ENCODE data around the gene SUSD5.

SUSD5 gene

GRCh38 chr3:33209357-33209756 lies 9.3 kb downstream of the SUSD5 start:
- Histone ChIP-seq H3K27ac (ENCODE audit: low read depth, low read length) (no peak overlapping the region), H3K27me3 (ENCODE audit: low read length) (peaks cover 4% of the 10 kb centered on the region; the same call in 1 of the 2 replicates), H3K9me2 (replicated peaks; ENCODE audit: insufficient read depth, low read length) (no peaks in the 10 kb centered on the region), H3K9ac (ENCODE audit: low read length) (no peak overlapping the region), H3K4me3 (ENCODE audit: insufficient read depth, low read length, poor library complexity, severe bottlenecking) (no peak overlapping the region), H3K9me3 (ENCODE audit: insufficient read depth, low read length) (peaks cover 4% of the 10 kb centered on the region; the same call in 1 of the 2 replicates), H3K36me3 (ENCODE audit: low read length) (no peaks in the 10 kb centered on the region; the same call in 1 of the 2 replicates), H3F3A (ENCODE audit: insufficient read depth) (no peaks in the 10 kb centered on the region), H3K79me2 (ENCODE audit: insufficient read depth, low read length) (no peaks in the 10 kb centered on the region), H3K4me2 (ENCODE audit: low read depth, low read length, poor library complexity, severe bottlenecking) (no peak overlapping the region), H2AFZ (ENCODE audit: low read depth, low read length, severe bottlenecking) (no peak overlapping the region), H4K20me1 (ENCODE audit: low read depth, low read length) (no peaks in the 10 kb centered on the region)
- TF ChIP-seq CTCF (IDR thresholded peaks at IDR 0.05; ENCODE audit: insufficient read depth, low read length, poor library complexity, severe bottlenecking) (no peak), EZH2phosphoT487 (conservative IDR thresholded peaks at IDR 0.05; ENCODE audit: low read length) (no peak)

- no peak overlapping the region for H3K4me3 ChIP-seq (ENCODE audit: insufficient read depth, low read length, poor library complexity, severe bottlenecking)
- no peak overlapping the region for H3K4me2 ChIP-seq (ENCODE audit: low read depth, low read length, poor library complexity, severe bottlenecking)
- H3K79me2 ChIP-seq (ENCODE audit: insufficient read depth, low read length) = no peaks in the 10 kb centered on the region
- H2AFZ ChIP-seq (ENCODE audit: low read depth, low read length, severe bottlenecking) = no peak overlapping the region
- H3K27me3 ChIP-seq (ENCODE audit: low read length) = peaks cover 2% of the 10 kb centered on the region; the same call in 1 of the 2 replicates
- TF ChIP-seq EZH2phosphoT487 (conservative IDR thresholded peaks at IDR 0.05; ENCODE audit: low read length) (no peak), CTCF (IDR thresholded peaks at IDR 0.05; ENCODE audit: insufficient read depth, low read length, poor library complexity, severe bottlenecking) (no peak)
- no peaks in the 10 kb centered on the region for H3K9me2 ChIP-seq (replicated peaks; ENCODE audit: insufficient read depth, low read length)
- no peaks in the 10 kb centered on the region for H3F3A ChIP-seq (ENCODE audit: insufficient read depth)
- no peaks in the 10 kb centered on the region for H3K36me3 ChIP-seq (ENCODE audit: low read length)
- H3K9me3 ChIP-seq (ENCODE audit: insufficient read depth, low read length) = no peaks in the 10 kb centered on the region
- H3K9ac ChIP-seq (ENCODE audit: low read length) = no peak overlapping the region
- no peak overlapping the region for H3K27ac ChIP-seq (ENCODE audit: low read depth, low read length)
- no peaks in the 10 kb centered on the region for H4K20me1 ChIP-seq (ENCODE audit: low read depth, low read length)
These were observed 15.7 kb downstream of the SUSD5 start for GRCh38 chr3:33202711-33203457.

GRCh38 chr3:33201195-33201594 lies 17.4 kb downstream of the SUSD5 start:
- no peak overlapping the region for H3K4me2 ChIP-seq (ENCODE audit: low read depth, low read length, poor library complexity, severe bottlenecking)
- H3K27me3 ChIP-seq (ENCODE audit: low read length) = no peaks in the 10 kb centered on the region
- H3K9ac ChIP-seq (ENCODE audit: low read length) = no peak overlapping the region
- no peaks in the 10 kb centered on the region for H4K20me1 ChIP-seq (ENCODE audit: low read depth, low read length)
- no peak overlapping the region for H3K4me3 ChIP-seq (ENCODE audit: insufficient read depth, low read length, poor library complexity, severe bottlenecking)
- no peaks in the 10 kb centered on the region for H3K9me2 ChIP-seq (replicated peaks; ENCODE audit: insufficient read depth, low read length)
- no peak overlapping the region for H3K27ac ChIP-seq (ENCODE audit: low read depth, low read length)
- no peak overlapping the region for H2AFZ ChIP-seq (ENCODE audit: low read depth, low read length, severe bottlenecking)
- H3F3A ChIP-seq (ENCODE audit: insufficient read depth) = no peaks in the 10 kb centered on the region
- TF ChIP-seq EZH2phosphoT487 (conservative IDR thresholded peaks at IDR 0.05; ENCODE audit: low read length) (no peak), CTCF (IDR thresholded peaks at IDR 0.05; ENCODE audit: insufficient read depth, low read length, poor library complexity, severe bottlenecking) (no peak)
- no peaks in the 10 kb centered on the region for H3K79me2 ChIP-seq (ENCODE audit: insufficient read depth, low read length)
- no peaks in the 10 kb centered on the region for H3K36me3 ChIP-seq (ENCODE audit: low read length)
- no peaks in the 10 kb centered on the region for H3K9me3 ChIP-seq (ENCODE audit: insufficient read depth, low read length)

All from SU-DHL-6 (cell line).